GM12878 (cell line): ENCODE results near the gene RALGPS2. TPM values are rescaled to one million over a fixed set of nuclear protein-coding genes. Genes with fewer than 3 reads are reported as not detected.

Source experiments
- ATAC-seq: fragments of 200-7000 bp; cut with Tn5 transposase; 3 replicates; pipeline ENCODE4 v1.9.1; 2020; ENCODE audit warnings: mild to moderate bottlenecking, moderate library complexity
- BruUV-seq: library from RNA; stranded (reverse); fragments of 400-500 nt; replicated peaks from 2 replicates; lab custom pipeline; 2021; lab: Mats Ljungman, UMichigan
- CTCF ChIA-PET: fragments of 300-600 bp; sonication (Branson Sonifier 250); formaldehyde crosslinking; extraction: SDS; loops from one replicate; lab custom pipeline; 2021; ENCODE audit warnings: inconsistent platforms; lab: Yijun Ruan, JAX
- POLR2A ChIA-PET: fragments of 350-600 bp; formaldehyde crosslinking; extraction: SDS; loops from one replicate; lab custom pipeline; 2021; ENCODE audit warnings: inconsistent platforms; lab: Charles Lee
- RAD21 ChIA-PET: fragments of 300-600 bp; sonication (Branson Sonifier 250); formaldehyde crosslinking; loops from one replicate; lab custom pipeline; 2023; ENCODE audit warnings: antibody characterized with exemption; ENCODE audit not compliant: unreplicated experiment; lab: Charles Lee
- SMC1A ChIA-PET: fragments of 300-600 bp; sonication (Branson Sonifier 250); formaldehyde crosslinking; loops from one replicate; lab custom pipeline; 2023; ENCODE audit not compliant: unreplicated experiment, uncharacterized antibody; lab: Charles Lee
- DNase-seq: peaks from one replicate; pipeline ENCODE4 v3.0.0-alpha.2; 2011; ENCODE audit warnings: low read depth, low spot score
- FAIRE-seq: peaks from 3 replicates; lab custom pipeline; 2011; peaks lifted over from hg19 to GRCh38; lab: Jason Lieb, UNC
- H2AFZ ChIP-seq: 2 replicates; pipeline ENCODE4 v1.6.0; 2011; ENCODE audit warnings: low read depth, low read length, control low read depth; ENCODE audit not compliant: control insufficient read depth
- H3K27ac ChIP-seq: 2 replicates; pipeline ENCODE4 v1.5.1; 2011; ENCODE audit warnings: control low read depth; ENCODE audit not compliant: control insufficient read depth, insufficient read depth
- H3K27me3 ChIP-seq, 2 experiments: replicated peaks in 1 of 2; 2 replicates each; pipeline versions ENCODE4 v1.6.0 to v1.6.1; 2011; ENCODE audit warnings: low read length in 1 of 2; ENCODE audit not compliant: control insufficient read depth in 2 of 2, insufficient read depth in 2 of 2
- H3K36me3 ChIP-seq, 2 experiments: 2 replicates each; pipeline ENCODE4 v1.5.1; 2011; ENCODE audit warnings: low read length in 1 of 2; ENCODE audit not compliant: control insufficient read depth in 2 of 2, insufficient read depth in 2 of 2
- H3K4me1 ChIP-seq: 2 replicates; pipeline ENCODE4 v1.6.1; 2011; ENCODE audit warnings: mild to moderate bottlenecking, low read length, moderate library complexity, mixed read lengths; ENCODE audit not compliant: control insufficient read depth, insufficient read depth
- H3K4me2 ChIP-seq: 2 replicates; pipeline ENCODE4 v1.6.0; 2011; ENCODE audit warnings: control low read depth; ENCODE audit not compliant: control insufficient read depth, insufficient read depth
- H3K4me3 ChIP-seq: fragments of 200-600 bp; sonication (generic); 2 replicates; pipeline ENCODE4 v1.5.1; 2016
- H3K79me2 ChIP-seq: 2 replicates; pipeline ENCODE4 v1.6.0; 2011; ENCODE audit warnings: low read length; ENCODE audit not compliant: control insufficient read depth, insufficient read depth
- H3K9ac ChIP-seq: 2 replicates; pipeline ENCODE4 v1.8.0; 2011; ENCODE audit warnings: low read length, control low read depth, mixed read lengths; ENCODE audit not compliant: control insufficient read depth, insufficient read depth
- H3K9me3 ChIP-seq: replicated peaks from 3 replicates; pipeline ENCODE4 v1.5.1; 2011; ENCODE audit warnings: mild to moderate bottlenecking, low read length; ENCODE audit not compliant: control insufficient read depth, insufficient read depth
- H4K20me1 ChIP-seq: 2 replicates; pipeline ENCODE4 v1.6.0; 2011; ENCODE audit not compliant: control insufficient read depth, insufficient read depth
- ASH2L ChIP-seq: fragments of 300-600, 200-600 bp; sonication (generic); IDR thresholded peaks from 2 replicates; pipeline ENCODE4 v1.6.1; 2017; ENCODE audit warnings: low read depth, mild to moderate bottlenecking, borderline replicate concordance
- CBFB ChIP-seq: IDR thresholded peaks from 2 replicates; pipeline ENCODE4 v1.6.1; 2016; ENCODE audit warnings: antibody characterized with exemption, low read depth
- CEBPB ChIP-seq, 2 experiments: fragments of 150-350 bp in 1 of 2; IDR thresholded peaks; 2 replicates each; pipeline ENCODE4 v1.6.1; 2012 to 2014; ENCODE audit warnings: low read depth in 2 of 2, low read length in 2 of 2, borderline replicate concordance in 1 of 2, inconsistent platforms in 1 of 2
- CHD2 ChIP-seq: IDR thresholded peaks from 2 replicates; pipeline ENCODE4 v1.6.1; 2011; ENCODE audit warnings: low read depth, low read length, improper control_type of control experiment, borderline replicate concordance
- FOXM1 ChIP-seq: IDR thresholded peaks from 2 replicates; pipeline ENCODE4 v1.6.1; 2012; ENCODE audit warnings: low read depth, mild to moderate bottlenecking, inconsistent platforms, low read length, moderate library complexity
- MTA3 ChIP-seq: IDR thresholded peaks from 2 replicates; pipeline ENCODE4 v1.6.1; 2012; ENCODE audit warnings: low read length, inconsistent platforms, borderline replicate concordance
- PRDM15 ChIP-seq: fragments of 450-650 bp; formaldehyde crosslinking; IDR thresholded peaks from 2 replicates; pipeline ENCODE4 v1.4.0; 2020; ENCODE audit warnings: mild to moderate bottlenecking, moderate library complexity
- REST ChIP-seq: IDR thresholded peaks from 2 replicates; pipeline ENCODE4 v1.6.1; 2012; ENCODE audit warnings: mild to moderate bottlenecking, low read depth, low read length
- SMARCA5 ChIP-seq: fragments of 450-650 bp; IDR thresholded peaks from 2 replicates; pipeline ENCODE4 v1.6.1; 2017; ENCODE audit warnings: mild to moderate bottlenecking
- SP1 ChIP-seq: IDR thresholded peaks from one replicate; pipeline ENCODE4 v1.6.1; 2011; ENCODE audit warnings: low read depth, low read length
- STAT3 ChIP-seq: IDR thresholded peaks from 2 replicates; pipeline ENCODE4 v1.6.1; 2011; ENCODE audit warnings: low read depth, low read length, improper control_type of control experiment
- ZNF274 ChIP-seq: IDR thresholded peaks from one replicate; pipeline ENCODE4 v1.8.0; 2011; ENCODE audit not compliant: insufficient read length, insufficient read depth
- ZNF384 ChIP-seq: IDR thresholded peaks from 2 replicates; pipeline ENCODE4 v1.6.1; 2012; ENCODE audit warnings: low read depth, mild to moderate bottlenecking, low read length, improper control_type of control experiment, borderline replicate concordance
- ZNF622 ChIP-seq: fragments of 450-650 bp; IDR thresholded peaks from 2 replicates; pipeline ENCODE4 v1.6.1; 2017; ENCODE audit warnings: mild to moderate bottlenecking, inconsistent platforms
- WGBS: methylation state at CpG from one replicate; pipeline ENCODE4 v1.1.6; 2016; ENCODE audit warnings: low lambda C conversion rate; ENCODE audit not compliant: insufficient replicate concordance, insufficient coverage; ENCODE audit errors: missing lambda C conversion rate; 5-methylcytosine and 5-hydroxymethylcytosine counted together
- in situ Hi-C: fragments of 300-500 bp; cut with MboI; formaldehyde crosslinking; loops from 9 replicates; pipeline ENCODE4 v1.14.3; 2018; ENCODE audit warnings: mixed read lengths
- intact Hi-C: fragments of 100-400 bp; cut with micrococcal nuclease; formaldehyde crosslinking; loops from one replicate; pipeline ENCODE4 v1.14.2; 2022; ENCODE audit not compliant: unreplicated experiment
- polyA plus RNA-seq, 11 experiments: library from polyadenylated mRNA; depleted of rRNA in 4 of 11; unstranded in 6 of 11; stranded (reverse) in 5 of 11; fragments of >200 nt; fragmentation: Nextera tagmentation in 4 of 11; fragmentation: Illumina TruSeq in 1 of 11; extraction: Ambion mirVana in 4 of 11; extraction: Trizol in 1 of 11; gene quantifications; 1 replicate in 1 of 11; 2 replicates in 10 of 11; pipeline versions ENCODE4 v1.2.1 to v1.2.3, GENCODE V29; 2011 to 2016; ENCODE audit warnings: inconsistent platforms in 2 of 11, missing spikeins in 2 of 11, low read depth in 1 of 11
- total RNA-seq, 4 experiments: library from RNA; depleted of rRNA in 3 of 4; stranded (reverse); fragments of >200 nt in 3 of 4; fragmentation: Illumina TruSeq in 1 of 4; extraction: Trizol in 1 of 4; gene quantifications; 2 replicates each; pipeline versions ENCODE4 v1.2.1 to v1.2.3, GENCODE V29; 2013 to 2021

Gene RALGPS2
- total and polyA plus RNA-seq, 10 of the 15 experiments (the other 5 are each of a cell fraction or from before 2014, with no cell fraction given): 0.08 to 3.7 (median 0.50) TPM

DNA sequence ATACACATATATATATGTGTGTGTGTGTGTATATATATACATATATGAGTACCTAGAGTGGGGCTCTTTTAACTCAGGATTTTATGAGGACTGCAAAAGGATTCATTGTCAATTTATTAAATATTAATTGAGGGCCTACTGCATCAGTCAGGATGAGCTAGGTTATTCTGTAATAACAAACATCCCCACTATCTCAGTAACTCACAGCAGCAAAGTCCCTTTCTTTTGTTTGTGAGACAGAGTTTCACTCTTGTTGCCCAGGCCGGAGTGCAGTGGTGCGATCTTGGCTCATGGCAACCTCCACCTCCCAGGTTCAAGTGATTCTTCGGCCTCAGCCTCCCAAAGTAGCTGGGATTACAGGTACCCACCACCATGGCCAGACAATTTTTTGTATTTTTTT, 236.8 kb downstream of the RALGPS2 start:
- DNase-seq (no peak), ATAC-seq (no peak), FAIRE-seq (no peak)
- H4K20me1 ChIP-seq: no peaks in the 10 kb centered on the region
- H3K9ac ChIP-seq: no peak overlapping the region
- TF ChIP-seq ZNF274 (no peak), CEBPB (IDR thresholded peaks at IDR 0.05; ENCODE audit: borderline replicate concordance in 1 of 2, low read depth in 2 of 2, low read length in 2 of 2) (no peak), REST (no peak), FOXM1 (no peak), SMARCA5 (no peak), MTA3 (no peak), CHD2 (no peak), ASH2L (no peak), STAT3 (no peak), ZNF622 (no peak), PRDM15 (CRISPR knock-in tag) (no peak), SP1 (no peak), ZNF384 (no peak), CBFB (no peak)
- no peaks in the 10 kb centered on the region for H3K4me1 ChIP-seq
- H3K9me3 ChIP-seq: peaks cover 3% of the 10 kb centered on the region; the same call in 1 of the 3 replicates
- ChIA-PET POLR2A (no interaction called here), SMC1A (no interaction called here), CTCF (no interaction called here), RAD21 (no interaction called here)
- no TSS peak for BruUV-seq
- H3K4me3 ChIP-seq: no peak overlapping the region
- no peak overlapping the region for H3K27ac ChIP-seq
- 86% methylated on average over 3 of the region's 3 CpGs for WGBS
- H2AFZ ChIP-seq: no peak overlapping the region
- no peaks in the 10 kb centered on the region for H3K79me2 ChIP-seq
- H3K27me3 ChIP-seq: no peaks in the 10 kb centered on the region
- intact Hi-C loops (no loop called here), in situ Hi-C loops (no loop called here)
- H3K4me2 ChIP-seq: no peak overlapping the region
- no peaks in the 10 kb centered on the region for H3K36me3 ChIP-seq
